Fibroblast of the aortic adventitia (primary cell): ENCODE data around the gene RRBP1. TPM values are rescaled to one million over a fixed set of nuclear protein-coding genes. Genes with fewer than 3 reads are reported as not detected.

Experiments
- DNase-seq: peaks from one replicate; pipeline ENCODE4 v3.0.0-alpha.2; 2010; ENCODE audit warnings: low read depth
- H3K4me3 ChIP-seq: 2 replicates; pipeline ENCODE4 v1.5.1; 2011; ENCODE audit warnings: low read depth, mild to moderate bottlenecking, control low read depth, low read length, moderate library complexity
- CTCF ChIP-seq: IDR thresholded peaks from 2 replicates; pipeline ENCODE4 v1.5.1; 2011; ENCODE audit warnings: mild to moderate bottlenecking, low read length, control low read depth, inconsistent platforms; ENCODE audit not compliant: insufficient read depth
- total RNA-seq: library from RNA; depleted of rRNA; stranded (reverse); fragments of >200 nt; gene quantifications from 2 replicates; pipeline ENCODE4 v1.2.3, GENCODE V29; 2012; ENCODE audit warnings: low replicate concordance

Gene RRBP1
- total RNA-seq, 1 donor, result 95.5 TPM

- no peak for TF ChIP-seq CTCF
- no peak for DNase-seq
Observed at GRCh38 chr20:17583126-17583525, 98.9 kb downstream of the RRBP1 start.

GRCh38 chr20:17580895-17581294, 101.1 kb downstream of the RRBP1 start:
- no peak for TF ChIP-seq CTCF

More at GRCh38 chr20:17583126-17583525, 98.9 kb downstream of the RRBP1 start:
- H3K4me3 ChIP-seq, result no peak overlapping the region

GRCh38 chr20:17579369-17580039, 102.5 kb downstream of the RRBP1 start:
- H3K4me3 ChIP-seq, result no peak overlapping the region
- no peak for TF ChIP-seq CTCF
- no peak for DNase-seq

More at GRCh38 chr20:17580895-17581294, 101.1 kb downstream of the RRBP1 start:
- DNase-seq, result no peak
- no peak overlapping the region for H3K4me3 ChIP-seq

GRCh38 chr20:17576215-17576614, 105.8 kb downstream of the RRBP1 start:
- no peak overlapping the region for H3K4me3 ChIP-seq
- no peak for TF ChIP-seq CTCF
- no peak for DNase-seq

GRCh38 chr20:17573463-17573862, 108.6 kb downstream of the RRBP1 start:
- no peak for TF ChIP-seq CTCF
- H3K4me3 ChIP-seq, result no peak overlapping the region
- DNase-seq, result no peak

GRCh38 chr20:17572034-17572638, 109.9 kb downstream of the RRBP1 start:
- no peak for DNase-seq
- no peak for TF ChIP-seq CTCF
- H3K4me3 ChIP-seq, result peak overlapping the region; percentile 85
